HL-60 (cell line): ENCODE measurements around the gene TRPV2.

Source experiments
- CTCF ChIP-seq: IDR thresholded peaks from one replicate; pipeline ENCODE4 v1.5.1; 2011; ENCODE audit warnings: low read length, control low read depth, inconsistent platforms; ENCODE audit not compliant: insufficient read depth
- GABPA ChIP-seq: IDR thresholded peaks from 2 replicates; pipeline ENCODE4 v1.6.1; 2012; ENCODE audit warnings: low read depth
- REST ChIP-seq: IDR thresholded peaks from 2 replicates; pipeline ENCODE4 v1.6.1; 2012; ENCODE audit warnings: low read depth; ENCODE audit not compliant: insufficient replicate concordance

- TF ChIP-seq CTCF = no peak
- no peak for TF ChIP-seq GABPA
- TF ChIP-seq REST = no peak
Observed at GRCh38 chr17:16472539-16472938, 57.2 kb downstream of the TRPV2 start.
